ENCODE data around the gene ZCRB1.

The ZCRB1 gene

GRCh38 chr12:42277396-42278127 lies 48.3 kb downstream of the ZCRB1 start:
- no peak for DNase-seq

GRCh38 chr12:42275499-42275898 lies 50.4 kb downstream of the ZCRB1 start:
- DNase-seq: no peak

DNA sequence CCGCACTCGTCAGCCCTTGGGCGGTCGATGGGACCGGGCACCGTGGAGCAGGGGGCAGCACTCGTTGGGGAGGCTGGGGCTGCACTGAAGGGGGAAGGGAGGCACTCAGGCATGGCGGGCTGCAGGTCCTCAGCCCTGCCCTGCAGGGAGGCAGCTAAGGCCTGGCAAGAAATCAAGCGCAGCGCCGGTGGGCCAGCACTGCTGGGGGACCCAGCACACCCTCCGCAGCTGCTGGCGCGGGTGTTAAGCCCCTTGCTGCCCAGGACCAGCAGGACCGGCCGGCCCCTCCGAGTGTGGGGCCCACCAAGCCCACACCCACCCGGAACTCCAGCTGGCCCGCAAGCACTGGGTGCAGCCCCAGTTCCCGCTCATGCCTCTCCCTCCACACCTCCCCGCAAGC lies 52.2 kb downstream of the ZCRB1 start:
- no peak for DNase-seq

DNA sequence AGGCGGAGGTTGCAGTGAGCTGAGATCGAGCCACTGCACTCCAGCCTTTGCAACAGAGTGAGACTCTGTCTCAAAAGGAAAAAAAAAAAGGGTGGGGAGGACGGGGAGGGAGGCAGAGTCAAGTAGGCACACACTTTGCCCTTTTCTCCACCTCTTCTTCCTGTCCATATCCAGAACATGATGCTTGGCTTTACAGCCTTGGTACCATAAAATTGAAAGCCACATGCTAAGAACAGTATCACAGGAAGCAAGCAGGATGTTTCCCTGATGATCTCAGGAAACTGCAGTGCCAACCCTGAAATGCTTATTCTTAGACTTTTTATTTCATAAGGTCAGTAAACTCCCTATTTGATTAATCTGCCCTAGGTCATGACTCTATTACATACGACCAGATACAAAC lies 55.3 kb downstream of the ZCRB1 start:
- no peak for DNase-seq

DNA sequence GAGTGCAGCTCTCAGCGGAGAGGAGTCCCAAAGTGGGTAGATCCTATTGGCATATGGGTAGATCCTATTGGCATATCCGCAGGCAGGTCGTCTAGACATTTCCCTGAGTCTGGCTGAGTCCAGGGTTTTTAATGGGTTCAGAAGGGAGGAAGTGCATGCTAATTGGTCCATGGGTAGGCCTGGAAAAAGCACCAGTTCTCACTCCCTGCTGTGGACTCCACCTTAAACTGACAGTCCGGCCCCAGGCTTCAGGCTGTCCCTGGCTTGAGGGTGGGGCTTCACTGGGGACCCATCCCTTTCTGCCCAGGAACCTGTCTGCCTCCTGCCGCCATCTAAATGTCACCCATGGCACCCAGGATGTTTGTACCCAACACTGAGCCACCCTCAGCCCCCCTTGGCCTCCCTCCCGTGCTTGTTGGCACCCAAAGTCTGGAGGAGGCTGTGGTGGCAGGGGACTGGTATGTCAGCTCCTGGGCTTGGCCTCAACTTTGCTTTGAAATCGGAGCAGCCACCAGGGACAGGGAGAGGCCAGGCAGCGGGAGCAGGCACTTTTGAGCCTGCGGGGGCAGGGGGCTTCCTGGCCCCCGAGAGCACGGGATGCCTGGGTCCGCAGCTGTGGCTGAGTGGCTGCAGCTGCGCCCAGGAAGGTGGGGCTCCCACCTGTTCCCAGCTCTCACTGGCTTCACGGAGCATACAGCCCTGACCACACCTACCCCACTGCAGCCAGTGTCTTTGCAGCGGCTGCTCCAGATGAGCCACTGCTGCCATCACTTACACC lies 58.3 kb downstream of the ZCRB1 start:
- DNase-seq: no peak

GRCh38 chr12:42266579-42267230 lies 59.2 kb downstream of the ZCRB1 start:
- DNase-seq: no peak

- DNase-seq: no peak
These were observed 63.6 kb downstream of the ZCRB1 start for GRCh38 chr12:42262271-42262670.
